T1000 (cell line): Measurements from ENCODE around the gene PHYHD1.

Experiments
- DNase-seq: peaks from one replicate; lab custom pipeline; 2025; ENCODE audit warnings: mixed read lengths; lab: John Stamatoyannopoulos, UW

PHYHD1 gene

DNA sequence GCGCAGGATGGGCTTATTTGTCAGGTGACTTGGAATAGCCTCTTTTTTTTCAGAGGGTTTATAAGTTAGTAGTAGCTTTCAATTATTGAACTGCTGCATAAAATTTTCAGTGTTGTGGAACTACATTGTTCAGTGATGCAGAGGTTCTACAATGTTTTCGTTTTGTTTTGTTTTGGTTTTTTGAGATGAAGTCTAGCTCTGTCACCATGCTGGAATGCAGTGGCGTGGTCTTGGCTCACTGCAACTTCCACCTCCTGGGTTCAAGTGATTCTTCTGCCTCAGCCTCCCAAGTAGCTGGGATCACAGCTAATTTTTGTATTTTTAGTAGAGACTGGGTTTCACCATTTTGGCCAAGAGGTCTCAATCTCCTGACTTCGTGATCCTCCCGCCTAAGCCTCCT, 48.7 kb downstream of the PHYHD1 start:
- no peak for DNase-seq

DNA sequence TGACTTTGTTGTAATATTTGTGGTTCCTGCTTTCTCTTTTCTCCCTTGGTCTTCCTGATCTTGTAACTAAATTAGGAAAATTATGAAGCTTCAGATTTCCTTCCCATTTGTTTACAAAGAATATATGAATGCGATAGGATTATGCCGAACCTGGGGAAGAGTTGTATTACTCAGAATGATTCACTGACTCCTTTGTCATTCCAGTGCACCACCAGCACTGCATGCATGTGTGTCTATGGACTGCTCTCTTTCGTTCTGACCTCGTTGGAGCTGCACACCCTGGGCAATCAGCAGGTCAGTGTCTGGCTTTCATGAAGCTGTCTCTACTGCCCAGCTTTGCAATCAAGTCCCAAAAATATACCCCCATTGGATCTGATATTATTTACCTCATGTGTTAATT, 52.2 kb downstream of the PHYHD1 start:
- peak; percentile 8 for DNase-seq

DNA sequence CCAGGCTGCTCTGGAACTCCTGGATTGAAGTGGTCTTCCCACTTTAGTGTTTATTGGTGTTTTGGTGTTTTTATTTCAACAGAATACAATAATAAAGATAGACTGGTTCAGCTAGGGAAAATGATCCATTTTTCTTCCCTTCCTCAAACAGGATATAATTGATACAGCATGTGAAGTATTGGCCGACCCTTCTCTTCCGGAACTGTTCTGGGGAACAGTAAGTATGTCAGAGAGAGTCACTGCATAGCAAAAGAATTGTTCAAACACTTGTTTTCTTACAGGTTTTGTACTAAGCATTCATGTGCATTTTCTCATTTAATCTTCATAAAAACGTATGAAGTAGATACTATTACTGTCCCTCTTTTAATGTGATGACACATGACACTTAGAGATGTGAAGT, 58.3 kb downstream of the PHYHD1 start:
- DNase-seq: no peak

DNA sequence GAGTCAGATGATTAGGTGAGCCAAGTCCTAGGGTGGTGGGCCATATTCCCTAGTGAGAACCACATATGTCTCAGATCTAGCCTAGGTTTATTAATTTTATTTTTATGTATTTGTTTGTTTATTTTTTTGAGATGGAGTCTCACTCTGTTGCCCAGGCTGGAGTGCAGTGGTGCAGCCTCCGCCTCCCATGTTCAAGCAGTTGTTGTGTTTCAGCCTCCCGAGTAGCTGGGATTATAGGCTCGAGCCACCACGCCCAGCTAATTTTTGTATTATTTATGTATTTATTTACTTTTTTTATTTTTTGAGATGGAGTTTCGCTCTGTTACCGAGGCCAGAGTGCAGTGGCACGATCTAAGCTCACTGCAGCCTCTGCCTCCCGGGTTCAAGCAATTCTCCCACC, 62.8 kb downstream of the PHYHD1 start:
- DNase-seq: no peak

DNA sequence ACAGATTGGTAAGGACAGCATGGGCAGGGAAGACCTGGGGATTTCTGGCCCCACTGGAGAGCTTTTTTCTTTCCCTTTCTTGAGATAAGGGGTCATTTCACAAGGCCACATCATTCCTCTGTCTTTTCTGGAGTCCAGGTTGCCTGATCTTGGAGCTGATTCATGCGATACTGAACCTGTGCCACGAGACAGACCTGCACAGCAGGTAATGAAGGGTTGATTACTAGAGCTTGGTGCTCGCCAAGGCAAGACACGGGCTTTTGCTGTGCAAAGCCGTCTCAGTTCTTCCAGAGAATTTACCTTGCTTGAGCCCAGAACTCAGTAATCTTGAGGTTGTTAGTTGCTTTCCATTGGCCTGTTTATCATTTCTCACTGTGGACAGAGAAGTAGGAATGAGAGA, 65.9 kb downstream of the PHYHD1 start:
- DNase-seq: no peak

DNA sequence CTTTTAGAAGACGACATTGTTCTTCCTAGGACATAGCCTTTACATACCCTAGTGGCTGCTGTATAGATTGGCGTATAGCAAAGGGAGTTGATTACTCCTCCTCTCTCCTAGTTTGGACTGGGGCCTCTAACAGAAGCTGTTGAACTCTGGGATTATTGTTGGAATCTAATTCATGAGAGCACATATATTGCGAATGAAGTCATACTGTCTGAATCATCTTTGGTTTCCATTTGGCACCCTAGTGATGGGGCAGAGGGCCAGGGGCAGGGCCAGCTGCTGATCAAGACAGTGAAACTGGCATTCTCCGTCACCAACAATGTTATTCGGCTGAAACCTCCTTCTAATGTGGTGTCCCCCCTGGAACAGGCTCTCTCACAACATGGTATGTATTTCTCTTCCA, 67.0 kb downstream of the PHYHD1 start:
- DNase-seq: peak; percentile 47
